HFFc6 (cell line): ENCODE results near the gene C1GALT1C1L. TPM values are rescaled to one million over a fixed set of nuclear protein-coding genes. Genes with fewer than 3 reads are reported as not detected.

Experiments used
- DNase-seq: peaks from one replicate; pipeline ENCODE4 v3.0.0-alpha.2; 2018
- H3K27ac Mint-ChIP-seq: 2 replicates; pipeline ENCODE4 v1.8.0; 2020; ENCODE audit warnings: mild to moderate bottlenecking, mixed read lengths
- H3K27me3 Mint-ChIP-seq: 2 replicates; pipeline ENCODE4 v1.8.0; 2021; ENCODE audit warnings: mild to moderate bottlenecking, moderate library complexity, mixed read lengths; ENCODE audit not compliant: insufficient read depth
- H3K36me3 Mint-ChIP-seq: 2 replicates; pipeline ENCODE4 v1.8.0; 2021; ENCODE audit warnings: low read depth, mixed read lengths
- H3K4me1 Mint-ChIP-seq: 2 replicates; pipeline ENCODE4 v1.8.0; 2020; ENCODE audit warnings: low read depth, mixed read lengths
- H3K4me3 Mint-ChIP-seq: 2 replicates; pipeline ENCODE4 v1.8.0; 2020; ENCODE audit warnings: mild to moderate bottlenecking, moderate library complexity, mixed read lengths
- H3K9me3 Mint-ChIP-seq: 2 replicates; pipeline ENCODE4 v1.8.0; 2020; ENCODE audit warnings: mild to moderate bottlenecking, mixed read lengths
- total RNA-seq, 6 experiments: library from RNA; stranded (reverse); fragmentation: NEBNext Ultra II Directional; extraction: Animal tissue kit (Norgen Biotek cat#: 25700); gene quantifications; 2 replicates in 1 of 6; 3 replicates in 5 of 6; pipeline ENCODE4 v1.2.3, GENCODE V29; 2021
- TF ChIP-seq, protein P1 (sequence below): fragments of 200-600 bp; sonication (generic); IDR thresholded peaks from 2 replicates; pipeline ENCODE4 v1.5.0; 2021; ENCODE audit warnings: antibody characterized with exemption, mild to moderate bottlenecking

Gene C1GALT1C1L
- total RNA-seq, 6 experiments from 2014 or later = not detected

DNA sequence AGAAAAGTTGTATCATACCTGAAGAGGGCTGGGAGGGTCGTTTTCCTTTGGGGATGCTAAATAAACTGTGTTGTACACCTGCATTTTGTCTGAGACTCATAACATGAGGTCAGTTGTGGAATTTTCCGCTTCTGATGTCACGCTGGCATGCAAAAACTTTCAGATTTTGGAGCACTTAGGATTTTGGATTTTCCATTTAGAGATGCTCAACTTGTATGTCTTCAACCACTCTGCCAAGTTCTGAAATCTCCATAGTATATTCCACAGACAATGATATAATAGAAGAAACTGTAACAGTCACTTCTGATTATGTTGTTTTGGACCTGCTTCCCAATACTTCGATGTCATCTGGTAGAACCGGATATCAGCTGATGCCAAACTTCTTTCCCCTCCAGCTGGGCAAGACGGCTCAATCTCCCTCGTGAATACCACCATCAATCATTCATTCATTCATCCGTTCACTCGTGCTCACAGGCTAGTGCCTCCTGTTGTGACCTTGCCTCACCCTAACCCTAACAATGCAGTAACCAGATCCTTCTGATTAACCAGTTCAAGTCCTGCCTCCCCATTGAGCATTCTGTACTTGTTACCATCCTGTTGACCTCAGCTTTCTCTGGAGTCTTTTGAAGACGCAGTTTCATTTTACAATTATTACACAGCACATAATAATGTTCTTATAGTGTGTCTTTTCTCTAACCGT lies 44.5 kb downstream of the C1GALT1C1L start:
- H3K4me3 Mint-ChIP-seq = no peak overlapping the region
- H3K27ac Mint-ChIP-seq = no peak overlapping the region
- no peaks in the 10 kb centered on the region for H3K9me3 Mint-ChIP-seq
- H3K36me3 Mint-ChIP-seq = no peaks in the 10 kb centered on the region
- H3K27me3 Mint-ChIP-seq = peaks cover 40% of the 10 kb centered on the region
- no peak for DNase-seq
- TF ChIP-seq, protein P1, sequence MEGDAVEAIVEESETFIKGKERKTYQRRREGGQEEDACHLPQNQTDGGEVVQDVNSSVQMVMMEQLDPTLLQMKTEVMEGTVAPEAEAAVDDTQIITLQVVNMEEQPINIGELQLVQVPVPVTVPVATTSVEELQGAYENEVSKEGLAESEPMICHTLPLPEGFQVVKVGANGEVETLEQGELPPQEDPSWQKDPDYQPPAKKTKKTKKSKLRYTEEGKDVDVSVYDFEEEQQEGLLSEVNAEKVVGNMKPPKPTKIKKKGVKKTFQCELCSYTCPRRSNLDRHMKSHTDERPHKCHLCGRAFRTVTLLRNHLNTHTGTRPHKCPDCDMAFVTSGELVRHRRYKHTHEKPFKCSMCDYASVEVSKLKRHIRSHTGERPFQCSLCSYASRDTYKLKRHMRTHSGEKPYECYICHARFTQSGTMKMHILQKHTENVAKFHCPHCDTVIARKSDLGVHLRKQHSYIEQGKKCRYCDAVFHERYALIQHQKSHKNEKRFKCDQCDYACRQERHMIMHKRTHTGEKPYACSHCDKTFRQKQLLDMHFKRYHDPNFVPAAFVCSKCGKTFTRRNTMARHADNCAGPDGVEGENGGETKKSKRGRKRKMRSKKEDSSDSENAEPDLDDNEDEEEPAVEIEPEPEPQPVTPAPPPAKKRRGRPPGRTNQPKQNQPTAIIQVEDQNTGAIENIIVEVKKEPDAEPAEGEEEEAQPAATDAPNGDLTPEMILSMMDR = no peak
- peaks cover 22% of the 10 kb centered on the region for H3K4me1 Mint-ChIP-seq

Other genes with a start within 250 kb of the C1GALT1C1L start
- gene THADA, start 80.4 kb downstream of the C1GALT1C1L start, total RNA-seq = 10 to 100 TPM; 14.3 to 20.5 (median 17.3) TPM
- gene PLEKHH2, start 39.2 kb downstream of the C1GALT1C1L start, total RNA-seq = under 1 TPM in 5 of 6 experiments, not detected in 1; 0.09 to 0.33 (median 0.24) TPM
- 10 to 100 TPM in 3 of 6 experiments, 1 to 10 TPM in 3; 8.4 to 12.3 (median 10.0) TPM for gene DYNC2LI1, start 97.6 kb upstream of the C1GALT1C1L start, total RNA-seq
- not detected for gene ABCG5, start 162.4 kb upstream of the C1GALT1C1L start, total RNA-seq
- gene ABCG8, start 162.5 kb upstream of the C1GALT1C1L start, total RNA-seq = not detected